ENCODE measurements around the gene ZDHHC21.
"Not testable (repeated sequence)": the region's sequence is repeated elsewhere in the genome, so short reads cannot be mapped to it uniquely, and the experiment has no call there.

ZDHHC21 gene

GRCh38 chr9:14693251-14693861, at the start of gene ZDHHC21:
Gene ZDHHC21 (minus strand): TSS chr9:14693432. CDS start chr9:14674340, 19,092 bp downstream.
- DNase-seq = peak; percentile 69 to 90

- DNase-seq = no peak
Observed at GRCh38 chr9:14741369-14741768, 48.1 kb upstream of the ZDHHC21 start.

GRCh38 chr9:14733133-14733532, 39.9 kb upstream of the ZDHHC21 start:
- no peak for DNase-seq

- no peak for DNase-seq
Observed at GRCh38 chr9:14731294-14731981, 38.2 kb upstream of the ZDHHC21 start.

GRCh38 chr9:14730461-14730898, 37.2 kb upstream of the ZDHHC21 start:
- no peak for DNase-seq

GRCh38 chr9:14723301-14723700, 30.1 kb upstream of the ZDHHC21 start:
- DNase-seq = no peak

- DNase-seq = no peak
Observed at GRCh38 chr9:14722391-14723035, 29.3 kb upstream of the ZDHHC21 start, which contains the start of gene CER1. Gene CER1 (minus strand): TSS chr9:14722733. CDS start chr9:14722672, 61 bp downstream.

- no peak for DNase-seq
Observed at GRCh38 chr9:14719231-14719923, 26.1 kb upstream of the ZDHHC21 start.

- no peak for DNase-seq
Observed at GRCh38 chr9:14715102-14715501, 21.9 kb upstream of the ZDHHC21 start.

- DNase-seq = no peak
Observed at GRCh38 chr9:14713187-14713767, 20.0 kb upstream of the ZDHHC21 start.

GRCh38 chr9:14710804-14711203, 17.6 kb upstream of the ZDHHC21 start:
- DNase-seq = no peak

- DNase-seq = no peak
Observed at GRCh38 chr9:14706530-14707140, 13.4 kb upstream of the ZDHHC21 start.

- DNase-seq = no peak
Observed at GRCh38 chr9:14705079-14705478, 11.8 kb upstream of the ZDHHC21 start.

- no peak for DNase-seq
Observed at GRCh38 chr9:14704281-14704680, 11.0 kb upstream of the ZDHHC21 start.

- no peak for DNase-seq
Observed at GRCh38 chr9:14702200-14702720, 9.0 kb upstream of the ZDHHC21 start.

- DNase-seq = peak; percentile 54 to 86
Observed at GRCh38 chr9:14692470-14693250, 572 bp downstream of the ZDHHC21 start.

- DNase-seq = peak in 1 of 2 experiments; percentile 37
Observed at GRCh38 chr9:14690948-14691730, 2.1 kb downstream of the ZDHHC21 start.

GRCh38 chr9:14687042-14687719, 6.1 kb downstream of the ZDHHC21 start:
- no peak for DNase-seq

GRCh38 chr9:14686168-14686567, 7.1 kb downstream of the ZDHHC21 start:
- DNase-seq = no peak

GRCh38 chr9:14682616-14683015, 10.6 kb downstream of the ZDHHC21 start:
- not testable (repeated sequence) for DNase-seq

All from NCI-H526 (cell line).